ENCODE results near the gene DLG5.

The DLG5 gene

GRCh38 chr10:77944519-77944918 is 18.0 kb upstream of the DLG5 start:
- no peak overlapping the region for H3K27ac ChIP-seq
- no peak for TF ChIP-seq CTCF (conservative IDR thresholded peaks at IDR 0.05)
- no peak for TF ChIP-seq ZFX (IDR thresholded peaks at IDR 0.05)

GRCh38 chr10:77943121-77943901 is 16.8 kb upstream of the DLG5 start:
- H3K27ac ChIP-seq = no peak overlapping the region
- TF ChIP-seq CTCF (conservative IDR thresholded peaks at IDR 0.05) = no peak
- no peak for TF ChIP-seq ZFX (IDR thresholded peaks at IDR 0.05)

- no peak overlapping the region for H3K27ac ChIP-seq
- TF ChIP-seq ZFX (IDR thresholded peaks at IDR 0.05) = no peak
- TF ChIP-seq CTCF (conservative IDR thresholded peaks at IDR 0.05) = no peak
Measured at GRCh38 chr10:77941790-77942189, 15.2 kb upstream of the DLG5 start.

- H3K27ac ChIP-seq = no peak overlapping the region
- TF ChIP-seq ZFX (IDR thresholded peaks at IDR 0.05) = no peak
- no peak for TF ChIP-seq CTCF (conservative IDR thresholded peaks at IDR 0.05)
Measured at GRCh38 chr10:77940627-77941026, 14.1 kb upstream of the DLG5 start.

GRCh38 chr10:77940225-77940624 is 13.7 kb upstream of the DLG5 start:
- H3K27ac ChIP-seq = no peak overlapping the region
- TF ChIP-seq ZFX (IDR thresholded peaks at IDR 0.05) = no peak
- no peak for TF ChIP-seq CTCF (conservative IDR thresholded peaks at IDR 0.05)

- TF ChIP-seq ZFX (IDR thresholded peaks at IDR 0.05) = no peak
- TF ChIP-seq CTCF (conservative IDR thresholded peaks at IDR 0.05) = no peak
- no peak overlapping the region for H3K27ac ChIP-seq
Measured at GRCh38 chr10:77939561-77940001, 13.0 kb upstream of the DLG5 start.

- TF ChIP-seq CTCF (conservative IDR thresholded peaks at IDR 0.05) = no peak
- no peak for TF ChIP-seq ZFX (IDR thresholded peaks at IDR 0.05)
- no peak overlapping the region for H3K27ac ChIP-seq
Measured at GRCh38 chr10:77936697-77937567, 10.4 kb upstream of the DLG5 start.
